Neuronal stem cell (in vitro differentiated cells): ENCODE results near the gene RASGEF1C. TPM values are rescaled to one million over a fixed set of nuclear protein-coding genes. Genes with fewer than 3 reads are reported as not detected.

Experiments
- DNase-seq: peaks from one replicate; pipeline ENCODE4 v3.0.0-alpha.2; 2013; ENCODE audit warnings: low spot score
- H2AFZ ChIP-seq: one replicate; pipeline ENCODE4 v1.6.1; 2013; ENCODE audit warnings: mild to moderate bottlenecking, low read length, inconsistent platforms
- H2AK5ac ChIP-seq: 2 replicates; pipeline ENCODE4 v1.6.1; 2013; ENCODE audit warnings: low read depth, mild to moderate bottlenecking, inconsistent platforms, low read length, moderate library complexity, mixed read lengths
- H2BK120ac ChIP-seq: 2 replicates; pipeline ENCODE4 v1.6.1; 2013; ENCODE audit warnings: low read depth, mild to moderate bottlenecking, inconsistent platforms, low read length, moderate library complexity, mixed read lengths
- H2BK12ac ChIP-seq: one replicate; pipeline ENCODE4 v1.6.1; 2013; ENCODE audit warnings: low read length, inconsistent platforms
- H2BK15ac ChIP-seq: 2 replicates; pipeline ENCODE4 v1.6.1; 2013; ENCODE audit warnings: mild to moderate bottlenecking, low read length, inconsistent platforms, mixed read lengths
- H2BK5ac ChIP-seq: one replicate; pipeline ENCODE4 v1.6.1; 2013; ENCODE audit warnings: inconsistent platforms, mild to moderate bottlenecking, low read length, moderate library complexity
- H3K14ac ChIP-seq: one replicate; pipeline ENCODE4 v1.6.1; 2013; ENCODE audit warnings: low read length, inconsistent platforms
- H3K18ac ChIP-seq: 2 replicates; pipeline ENCODE4 v1.6.1; 2013; ENCODE audit warnings: low read length, inconsistent platforms
- H3K23ac ChIP-seq: 2 replicates; pipeline ENCODE4 v1.6.1; 2013; ENCODE audit warnings: low read depth, mild to moderate bottlenecking, mixed read lengths, low read length, inconsistent platforms; ENCODE audit not compliant: poor library complexity
- H3K27ac ChIP-seq: replicated peaks from 3 replicates; pipeline ENCODE4 v1.5.1; 2013; ENCODE audit warnings: low read length, inconsistent platforms
- H3K27me3 ChIP-seq, 3 experiments: 2 replicates each; pipeline ENCODE4 v1.6.1; 2013; ENCODE audit warnings: low read length in 3 of 3, mild to moderate bottlenecking in 2 of 3, inconsistent platforms in 1 of 3, low read depth in 1 of 3, mixed read lengths in 1 of 3, moderate library complexity in 1 of 3; ENCODE audit not compliant: control insufficient read depth in 3 of 3, insufficient read depth in 3 of 3
- H3K36me3 ChIP-seq, 2 donors: replicated peaks in 1 of 2; 2 replicates each; pipeline ENCODE4 v1.6.1; 2013; ENCODE audit warnings: low read length in 2 of 2; ENCODE audit not compliant: control insufficient read depth in 2 of 2, insufficient read depth in 2 of 2
- H3K4ac ChIP-seq: 2 replicates; pipeline ENCODE4 v1.6.1; 2013; ENCODE audit warnings: inconsistent platforms, mild to moderate bottlenecking, low read length, moderate library complexity
- H3K4me1 ChIP-seq, 2 donors: 1 replicate in 1 of 2; 2 replicates in 1 of 2; pipeline ENCODE4 v1.6.1; 2013; ENCODE audit warnings: low read length in 2 of 2, low read depth in 1 of 2; ENCODE audit not compliant: control insufficient read depth in 2 of 2, insufficient read depth in 1 of 2
- H3K4me2 ChIP-seq: one replicate; pipeline ENCODE4 v1.6.1; 2013; ENCODE audit warnings: mild to moderate bottlenecking, low read length, inconsistent platforms; ENCODE audit not compliant: insufficient read depth, poor library complexity, severe bottlenecking
- H3K4me3 ChIP-seq, 2 donors: 2 replicates each; pipeline ENCODE4 v1.5.1; 2013; ENCODE audit warnings: low read length in 2 of 2, mild to moderate bottlenecking in 2 of 2, inconsistent platforms in 1 of 2, moderate library complexity in 1 of 2
- H3K79me1 ChIP-seq: one replicate; pipeline ENCODE4 v1.6.1; 2013; ENCODE audit warnings: low read depth, mild to moderate bottlenecking, inconsistent platforms, low read length, moderate library complexity
- H3K9ac ChIP-seq: one replicate; pipeline ENCODE4 v1.6.1; 2013; ENCODE audit warnings: mild to moderate bottlenecking, low read depth, low read length, inconsistent platforms; ENCODE audit not compliant: poor library complexity
- H3K9me3 ChIP-seq, 2 donors: replicated peaks in 1 of 2; 2 replicates each; pipeline versions ENCODE3 to v1.6.1; 2013; ENCODE audit warnings: low read length in 2 of 2, mild to moderate bottlenecking in 2 of 2, inconsistent platforms in 1 of 2, low read depth in 1 of 2, mixed read lengths in 1 of 2, moderate library complexity in 1 of 2; ENCODE audit not compliant: control insufficient read depth in 2 of 2, insufficient read depth in 1 of 2
- H4K8ac ChIP-seq: one replicate; pipeline ENCODE4 v1.6.1; 2013; ENCODE audit warnings: low read depth, mild to moderate bottlenecking, inconsistent platforms, low read length, moderate library complexity
- H4K91ac ChIP-seq: one replicate; pipeline ENCODE4 v1.6.1; 2013; ENCODE audit warnings: low read length, low read depth, mild to moderate bottlenecking, inconsistent platforms; ENCODE audit not compliant: poor library complexity
- WGBS, 2 donors: extraction: QIAGEN DNeasy Blood & Tissue Kit; methylation state at CpG; one replicate each; pipeline ENCODE4 v1.1.7; 2013; ENCODE audit warnings: missing lambda C conversion rate in 2 of 2, mixed read lengths in 1 of 2; ENCODE audit not compliant: insufficient read length in 2 of 2, insufficient replicate concordance in 1 of 2; ENCODE audit errors: extremely low coverage in 2 of 2; 5-methylcytosine and 5-hydroxymethylcytosine counted together
- polyA plus RNA-seq, 2 experiments: library from polyadenylated mRNA; stranded (reverse); fragments of 200-250 nt; gene quantifications; one replicate each; pipeline ENCODE4 v1.2.3, GENCODE V29; 2013

The RASGEF1C gene
- polyA plus RNA-seq (2013, experiment 1 of 2): 1.6 TPM
- polyA plus RNA-seq (2013, experiment 2 of 2): 1.2 TPM

DNA sequence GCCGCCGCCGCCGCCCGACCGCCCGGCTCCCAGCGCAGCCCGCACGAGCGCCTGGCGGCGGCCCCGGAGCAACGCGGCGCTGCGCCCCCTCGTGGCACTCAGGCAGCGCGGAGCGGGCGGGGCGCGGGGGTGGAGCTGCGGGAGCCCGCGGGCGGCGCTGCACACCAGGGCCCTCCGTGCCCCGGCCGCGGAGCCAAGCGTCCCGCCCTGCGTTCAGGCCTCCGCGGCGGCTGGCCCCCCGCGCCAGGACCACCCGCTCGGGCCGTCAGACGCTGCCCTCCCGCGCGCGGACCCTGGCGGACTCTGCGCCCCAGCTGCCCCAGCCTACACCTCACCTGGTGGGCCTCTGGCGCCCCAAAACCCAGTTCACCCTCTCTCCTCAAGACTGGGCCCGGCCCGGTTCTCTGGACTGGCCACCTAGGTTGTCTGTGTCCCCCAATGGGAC lies at the start of gene RASGEF1C:
Gene RASGEF1C (minus strand): TSS at position 75 of the 445 bp plus-strand sequence. CDS start 71,159 bp downstream, outside the sequence.
- no peak within 1 kb of the TSS for H4K91ac ChIP-seq
- peak within 1 kb of the TSS; percentile 79 for H2AK5ac ChIP-seq
- peak within 1 kb of the TSS; percentile 65 for H3K14ac ChIP-seq
- peaks cover 0 to 12% of the 10 kb centered on the region in 2 donors for H3K4me1 ChIP-seq
- H3K9ac ChIP-seq: peak within 1 kb of the TSS; percentile 80
- H3K27ac ChIP-seq: no peak within 1 kb of the TSS
- peak within 1 kb of the TSS; percentile 92 for H3K4me2 ChIP-seq
- WGBS, 2 donors: no CpG with 5 or more reads among the region's 55 CpGs
- DNase-seq: peak; percentile 75
- peak within 1 kb of the TSS; percentile 76 for H2BK120ac ChIP-seq
- H3K79me1 ChIP-seq: peaks cover 7% of the 10 kb centered on the region
- H3K23ac ChIP-seq: peak within 1 kb of the TSS; percentile 90
- H3K27me3 ChIP-seq: peaks cover 0 to 28% (median 20%) of the 10 kb centered on the region in 3 experiments
- peak within 1 kb of the TSS; percentile 70 for H2BK15ac ChIP-seq
- H2AFZ ChIP-seq: peak within 1 kb of the TSS; percentile 92
- peak within 1 kb of the TSS; percentile 28 for H3K4ac ChIP-seq
- peak within 1 kb of the TSS; percentile 33 for H2BK5ac ChIP-seq
- H3K4me3 ChIP-seq: peak within 1 kb of the TSS; percentile 40 to 81
- peak within 1 kb of the TSS; percentile 17 for H2BK12ac ChIP-seq
- peaks cover 0 to 2% of the 10 kb centered on the region in 2 donors for H3K36me3 ChIP-seq
- H3K18ac ChIP-seq: peak within 1 kb of the TSS; percentile 95
- H4K8ac ChIP-seq: peak within 1 kb of the TSS; percentile 89
- peaks cover 0 to 7% of the 10 kb centered on the region in 2 donors for H3K9me3 ChIP-seq

DNA sequence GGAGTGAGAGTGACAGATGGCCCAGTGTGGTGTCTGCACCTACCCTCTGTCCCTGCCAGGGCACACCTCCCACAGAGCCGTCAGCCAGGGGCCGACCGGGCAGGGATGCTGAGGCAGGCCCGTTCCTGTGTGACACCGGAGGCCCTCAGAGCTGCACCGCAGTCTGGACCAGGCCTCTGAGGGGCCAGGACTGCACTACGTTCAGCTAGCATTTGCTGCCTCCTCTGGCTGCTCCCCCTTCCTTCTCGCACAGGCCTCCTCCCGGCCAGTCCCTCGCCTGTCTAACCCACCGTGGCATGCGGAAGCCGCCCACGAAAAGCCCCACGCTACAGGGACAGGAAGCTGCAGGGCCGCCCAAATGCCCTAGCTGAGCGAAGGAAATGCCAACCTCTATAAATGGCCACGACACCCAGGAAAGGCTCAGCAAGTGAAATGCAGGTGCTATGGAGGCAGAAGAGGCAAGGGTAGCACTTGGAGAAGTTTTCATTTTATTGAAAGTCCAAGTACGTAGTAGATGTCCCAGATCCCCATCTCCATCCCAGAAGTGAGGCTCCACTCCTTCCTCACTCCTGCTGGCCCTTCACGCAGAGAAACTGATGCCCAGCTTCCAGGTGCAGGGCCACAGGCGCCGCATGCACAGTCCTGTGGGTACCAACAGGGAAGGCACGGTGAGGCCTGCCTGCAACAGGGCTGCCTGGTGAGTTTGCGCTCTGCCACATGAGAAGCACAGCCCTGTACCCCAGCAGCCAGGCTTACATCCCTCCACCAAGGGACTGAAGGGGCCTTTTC lies 44.2 kb upstream of the RASGEF1C start:
- peaks cover 28 to 80% of the 10 kb centered on the region in 2 donors for H3K36me3 ChIP-seq
- H3K4me2 ChIP-seq: no peak overlapping the region
- H3K4ac ChIP-seq: no peak overlapping the region
- peaks cover 68 to 93% of the 10 kb centered on the region in 2 donors for H3K9me3 ChIP-seq
- peak overlapping the region; percentile 50 for H3K9ac ChIP-seq
- H2BK12ac ChIP-seq: no peak overlapping the region
- H2AFZ ChIP-seq: no peak overlapping the region
- no peaks in the 10 kb centered on the region for H3K4me1 ChIP-seq
- no peak overlapping the region for H3K18ac ChIP-seq
- peak overlapping the region in 1 of 2 donors; percentile 59 for H3K4me3 ChIP-seq
- H3K23ac ChIP-seq: peak overlapping the region; percentile 36
- H3K27ac ChIP-seq: no peak overlapping the region
- WGBS, 2 donors: no CpG with 5 or more reads among the region's 24 CpGs
- no peaks in the 10 kb centered on the region for H3K79me1 ChIP-seq
- H2BK15ac ChIP-seq: no peak overlapping the region
- no peaks in the 10 kb centered on the region for H3K27me3 ChIP-seq
- H2BK120ac ChIP-seq: no peak overlapping the region
- H2BK5ac ChIP-seq: no peak overlapping the region
- no peak overlapping the region for H4K8ac ChIP-seq
- no peak overlapping the region for H4K91ac ChIP-seq
- no peak overlapping the region for H3K14ac ChIP-seq
- DNase-seq: no peak
- no peak overlapping the region for H2AK5ac ChIP-seq

- H3K4me2 ChIP-seq: no peak overlapping the region
- no CpG with 5 or more reads among the region's 7 CpGs for WGBS, 2 donors
- H3K27me3 ChIP-seq: no peaks in the 10 kb centered on the region
- no peak overlapping the region for H3K14ac ChIP-seq
- peak overlapping the region; percentile 52 for H3K23ac ChIP-seq
- peaks cover 66 to 93% of the 10 kb centered on the region in 2 donors for H3K9me3 ChIP-seq
- no peak overlapping the region for H2AFZ ChIP-seq
- no peak overlapping the region for H3K4ac ChIP-seq
- peaks cover 35 to 80% of the 10 kb centered on the region in 2 donors for H3K36me3 ChIP-seq
- no peaks in the 10 kb centered on the region for H3K4me1 ChIP-seq
- no peak overlapping the region for H4K91ac ChIP-seq
- no peak overlapping the region for H3K27ac ChIP-seq
- H2BK120ac ChIP-seq: no peak overlapping the region
- no peak overlapping the region for H2BK5ac ChIP-seq
- H2BK15ac ChIP-seq: no peak overlapping the region
- no peaks in the 10 kb centered on the region for H3K79me1 ChIP-seq
- H3K4me3 ChIP-seq: no peak overlapping the region
- H4K8ac ChIP-seq: no peak overlapping the region
- no peak for DNase-seq
- no peak overlapping the region for H2BK12ac ChIP-seq
- no peak overlapping the region for H3K9ac ChIP-seq
- H3K18ac ChIP-seq: no peak overlapping the region
- H2AK5ac ChIP-seq: no peak overlapping the region
Observed at GRCh38 chr5:180251887-180252286, 42.9 kb upstream of the RASGEF1C start.

DNA sequence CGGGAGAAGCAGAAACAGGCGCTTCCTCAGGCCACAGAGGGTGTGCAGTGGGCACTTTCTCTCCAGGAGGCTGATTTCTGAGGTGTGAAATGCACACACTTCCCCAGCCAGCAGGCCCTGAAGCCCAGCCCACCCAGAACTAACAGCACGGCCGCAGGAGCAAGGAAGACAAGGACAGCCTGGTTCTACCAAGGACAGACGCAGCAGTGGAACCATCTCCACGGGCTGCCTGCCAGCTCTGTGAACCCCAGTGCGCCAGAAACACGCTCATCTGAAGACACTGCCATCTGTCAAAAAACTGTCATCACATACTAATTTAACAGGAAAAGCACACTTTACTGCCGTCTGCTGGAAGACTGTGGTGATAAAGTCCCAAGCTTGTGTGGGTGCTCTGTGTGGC lies 42.1 kb upstream of the RASGEF1C start:
- Histone ChIP-seq H4K8ac (no peak overlapping the region), H2BK120ac (no peak overlapping the region), H4K91ac (peak overlapping the region; percentile 17), H3K23ac (no peak overlapping the region), H3K27me3 (no peaks in the 10 kb centered on the region), H3K9ac (no peak overlapping the region), H2AK5ac (no peak overlapping the region), H3K18ac (no peak overlapping the region), H3K4ac (no peak overlapping the region), H3K79me1 (no peaks in the 10 kb centered on the region), H2BK5ac (no peak overlapping the region), H2BK15ac (no peak overlapping the region), H3K36me3 (peaks cover 33 to 81% of the 10 kb centered on the region in 2 donors), H3K4me2 (no peak overlapping the region), H2BK12ac (no peak overlapping the region), H2AFZ (no peak overlapping the region), H3K4me1 (no peaks in the 10 kb centered on the region), H3K27ac (no peak overlapping the region), H3K4me3 (no peak overlapping the region), H3K9me3 (peaks cover 63 to 92% of the 10 kb centered on the region in 2 donors), H3K14ac (no peak overlapping the region)
- WGBS, 2 donors: no CpG with 5 or more reads among the region's 9 CpGs
- DNase-seq: no peak
